Spleen (tissue), 11 donors: ENCODE data around the gene TBX22. TPM values are rescaled to one million over a fixed set of nuclear protein-coding genes. Genes with fewer than 3 reads are reported as not detected.
"Not testable (repeated sequence)": the region's sequence is repeated elsewhere in the genome, so short reads cannot be mapped to it uniquely, and the experiment has no call there.

Experiments used
- DNase-seq: peaks from one replicate; pipeline ENCODE4 v3.0.0-alpha.2; 2020
- H3K27ac ChIP-seq, 8 donors: fragments of 200-600 bp; sonication (generic) in 7 of 8; 1 replicate in 4 of 8; 2 replicates in 4 of 8; pipeline versions ENCODE4 v1.5.0 to v1.8.0; 2016 to 2021; ENCODE audit warnings: inconsistent platforms in 4 of 8, mild to moderate bottlenecking in 4 of 8, moderate library complexity in 1 of 8
- H3K27me3 ChIP-seq, 7 donors: fragments of 200-600 bp; sonication (generic) in 6 of 7; replicated peaks in 1 of 7; 1 replicate in 4 of 7; 2 replicates in 3 of 7; pipeline versions ENCODE4 v1.5.0 to v1.8.0; 2016 to 2021; ENCODE audit warnings: inconsistent platforms in 3 of 7, mild to moderate bottlenecking in 1 of 7
- H3K36me3 ChIP-seq, 6 donors: fragments of 200-600 bp; sonication (generic) in 5 of 6; 1 replicate in 4 of 6; 2 replicates in 2 of 6; pipeline versions ENCODE4 v1.5.0 to v1.8.0; 2016 to 2021; ENCODE audit warnings: inconsistent platforms in 2 of 6
- H3K4me1 ChIP-seq, 6 donors: fragments of 200-600 bp; sonication (generic) in 5 of 6; 1 replicate in 3 of 6; 2 replicates in 3 of 6; pipeline versions ENCODE4 v1.5.0 to v1.8.0; 2016 to 2021; ENCODE audit warnings: inconsistent platforms in 3 of 6
- H3K4me3 ChIP-seq, 8 donors: fragments of 200-600 bp; sonication (generic) in 7 of 8; 1 replicate in 4 of 8; 2 replicates in 4 of 8; pipeline versions ENCODE4 v1.5.0 to v1.8.0; 2016 to 2021; ENCODE audit warnings: inconsistent platforms in 4 of 8, mild to moderate bottlenecking in 4 of 8, moderate library complexity in 2 of 8
- H3K9me3 ChIP-seq, 8 donors: fragments of 200-600 bp; sonication (generic) in 7 of 8; 1 replicate in 4 of 8; 2 replicates in 4 of 8; pipeline versions ENCODE4 v1.5.0 to v1.8.0; 2016 to 2021; ENCODE audit warnings: inconsistent platforms in 4 of 8
- CTCF ChIP-seq, 11 experiments: fragments of 200-600 bp in 7 of 11; fragments of 450-650 bp in 4 of 11; sonication (generic) in 4 of 11; IDR thresholded peaks in 8 of 11; conservative IDR thresholded peaks in 3 of 11; 1 replicate in 7 of 11; 2 replicates in 4 of 11; pipeline versions ENCODE4 v1.4.0 to v1.8.0; 2016 to 2021; ENCODE audit warnings: antibody characterized with exemption in 11 of 11, inconsistent platforms in 4 of 11, mild to moderate bottlenecking in 1 of 11
- POLR2A ChIP-seq, 3 donors: fragments of 450-650 bp; IDR thresholded peaks; one replicate each; pipeline ENCODE4 v1.5.1; 2017; ENCODE audit warnings: antibody characterized with exemption in 3 of 3, mild to moderate bottlenecking in 1 of 3
- POLR2AphosphoS5 ChIP-seq, 3 donors: sonication (generic); formaldehyde crosslinking; IDR thresholded peaks; one replicate each; pipeline ENCODE4 v1.5.1; 2017; ENCODE audit warnings: antibody characterized with exemption in 3 of 3
- WGBS, 5 donors: extraction: QIAGEN DNeasy Blood & Tissue Kit in 3 of 5; methylation state at CpG; one replicate each; pipeline versions ENCODE4 v1.1.5 to v1.1.7; 2013 to 2018; 5-methylcytosine and 5-hydroxymethylcytosine counted together
- intact Hi-C: fragments of 100-400 bp; cut with DNase I; formaldehyde crosslinking; loops from one replicate; pipeline ENCODE4 v1.15.0; 2023; ENCODE audit warnings: low total_unique reads
- polyA plus RNA-seq, 3 donors: library from polyadenylated mRNA; stranded (reverse); fragments of 200-250 nt; gene quantifications; one replicate each; pipeline ENCODE4 v1.2.1, GENCODE V29; 2013
- total RNA-seq, 7 donors: library from RNA; depleted of rRNA in 3 of 7; stranded (reverse); fragments of >200 nt in 3 of 7; fragmentation: NEBNext Ultra II Directional in 4 of 7; extraction: Animal tissue kit (Norgen Biotek cat#: 25700) in 4 of 7; gene quantifications; one replicate each; pipeline versions ENCODE4 v1.1.0 to v1.2.1, GENCODE V29; 2016 to 2021
- donor health status: healthy with polysubstance abuse.
- donor health status: DM: no; HTN: no; CAD: no; lungs with moderate emphysema.
- donor health status: DM: no; HTN: no; CAD: no.
- donor health status: Bipolar disorder and iron deficiency.
- donor health status: healthy.
- donor health status: DM: no; HTN: no; CAD: no.
- donor health status: DM: yes; HTN: yes; CAD: no.

Gene TBX22
- total and polyA plus RNA-seq, 10 donors, result not detected

- Histone ChIP-seq H3K27ac (no peak overlapping the region), H3K27me3 (peaks cover 0 to 8% (median 0%) of the 10 kb centered on the region in 7 donors), H3K4me3 (no peak overlapping the region), H3K36me3 (no peaks in the 10 kb centered on the region), H3K4me1 (no peaks in the 10 kb centered on the region), H3K9me3 (no peaks in the 10 kb centered on the region)
- WGBS, 5 donors, result 56 to 75% (median 64%) methylated on average over 3 of the region's 3 CpGs
- intact Hi-C loops, result no loop called here
- DNase-seq, result no peak
- TF ChIP-seq POLR2A (IDR thresholded peaks at IDR 0.05), result no peak
- no peak for TF ChIP-seq POLR2AphosphoS5 (IDR thresholded peaks at IDR 0.05)
- TF ChIP-seq CTCF (IDR thresholded peaks at IDR 0.05 in 8 of 11, conservative IDR thresholded peaks at IDR 0.05 in 3 of 11), result no peak
These were observed 1.6 kb downstream of the TBX22 start for GRCh38 chrX:80016182-80016581.

- no peak for TF ChIP-seq POLR2A (IDR thresholded peaks at IDR 0.05)
- TF ChIP-seq POLR2AphosphoS5 (IDR thresholded peaks at IDR 0.05), result no peak
- no peak for TF ChIP-seq CTCF (IDR thresholded peaks at IDR 0.05 in 8 of 11, conservative IDR thresholded peaks at IDR 0.05 in 3 of 11)
- H3K4me1 ChIP-seq, result no peaks in the 10 kb centered on the region
- peaks cover 0 to 13% (median 0%) of the 10 kb centered on the region in 7 donors for H3K27me3 ChIP-seq
- DNase-seq, result no peak
- no peaks in the 10 kb centered on the region for H3K9me3 ChIP-seq
- intact Hi-C loops, result no loop called here
- no peak overlapping the region for H3K4me3 ChIP-seq
- 9 to 53% (median 10%) methylated on average over 4 of the region's 4 CpGs for WGBS, 5 donors
- no peak overlapping the region for H3K27ac ChIP-seq
- H3K36me3 ChIP-seq, result no peaks in the 10 kb centered on the region
These were observed 7.1 kb downstream of the TBX22 start for GRCh38 chrX:80021621-80022020.

GRCh38 chrX:80022363-80023031 is 7.9 kb downstream of the TBX22 start:
- Histone ChIP-seq H3K27ac (no peak overlapping the region), H3K9me3 (no peaks in the 10 kb centered on the region), H3K4me3 (no peak overlapping the region), H3K4me1 (no peaks in the 10 kb centered on the region), H3K27me3 (peaks cover 0 to 13% (median 0%) of the 10 kb centered on the region in 7 donors), H3K36me3 (no peaks in the 10 kb centered on the region)
- no peak for TF ChIP-seq CTCF (IDR thresholded peaks at IDR 0.05 in 8 of 11, conservative IDR thresholded peaks at IDR 0.05 in 3 of 11)
- TF ChIP-seq POLR2AphosphoS5 (IDR thresholded peaks at IDR 0.05), result no peak
- no peak for TF ChIP-seq POLR2A (IDR thresholded peaks at IDR 0.05)
- intact Hi-C loops, result no loop called here
- WGBS, 5 donors, result 4 to 36% (median 5%) methylated on average over 17 to 35 of the region's 35 CpGs
- DNase-seq, result no peak

- intact Hi-C loops, result no loop called here
- 70 to 87% (median 79%) methylated on average over 3 of the region's 3 CpGs for WGBS, 5 donors
These were observed 11.6 kb downstream of the TBX22 start for GRCh38 chrX:80026116-80026515.

GRCh38 chrX:80066156-80066555 is 51.6 kb downstream of the TBX22 start:
- intact Hi-C loops, DNase-seq, H3K27me3 ChIP-seq, H3K4me1 ChIP-seq, H3K4me3 ChIP-seq, H3K36me3 ChIP-seq, H3K27ac ChIP-seq: not testable (repeated sequence)
- WGBS, 5 donors, result 68 to 91% (median 85%) methylated on average over 5 to 6 of the region's 6 CpGs
- peaks cover 3 to 49% (median 26%) of the 10 kb centered on the region in 8 donors for H3K9me3 ChIP-seq

More at GRCh38 chrX:80026116-80026515, 11.6 kb downstream of the TBX22 start:
- H3K9me3 ChIP-seq, result no peaks in the 10 kb centered on the region
- H3K27ac ChIP-seq, result no peak overlapping the region
- no peak overlapping the region for H3K4me3 ChIP-seq
- TF ChIP-seq POLR2AphosphoS5 (IDR thresholded peaks at IDR 0.05) (no peak), CTCF (IDR thresholded peaks at IDR 0.05 in 8 of 11, conservative IDR thresholded peaks at IDR 0.05 in 3 of 11) (no peak), POLR2A (IDR thresholded peaks at IDR 0.05) (no peak)
- no peak for DNase-seq
- H3K4me1 ChIP-seq, result no peaks in the 10 kb centered on the region
- no peaks in the 10 kb centered on the region for H3K36me3 ChIP-seq
- peaks cover 0 to 13% (median 0%) of the 10 kb centered on the region in 7 donors for H3K27me3 ChIP-seq

- intact Hi-C loops, H3K36me3 ChIP-seq, H3K27ac ChIP-seq, H3K4me1 ChIP-seq, DNase-seq, H3K4me3 ChIP-seq, H3K27me3 ChIP-seq: not testable (repeated sequence)
- 78 to 100% (median 90%) methylated on average over 1 of the region's 1 CpG for WGBS, 5 donors
- peaks cover 0 to 21% (median 7%) of the 10 kb centered on the region in 8 donors for H3K9me3 ChIP-seq
These were observed 61.1 kb downstream of the TBX22 start for GRCh38 chrX:80075625-80076024.
